Measurements from ENCODE around the gene DOK4.

DNA sequence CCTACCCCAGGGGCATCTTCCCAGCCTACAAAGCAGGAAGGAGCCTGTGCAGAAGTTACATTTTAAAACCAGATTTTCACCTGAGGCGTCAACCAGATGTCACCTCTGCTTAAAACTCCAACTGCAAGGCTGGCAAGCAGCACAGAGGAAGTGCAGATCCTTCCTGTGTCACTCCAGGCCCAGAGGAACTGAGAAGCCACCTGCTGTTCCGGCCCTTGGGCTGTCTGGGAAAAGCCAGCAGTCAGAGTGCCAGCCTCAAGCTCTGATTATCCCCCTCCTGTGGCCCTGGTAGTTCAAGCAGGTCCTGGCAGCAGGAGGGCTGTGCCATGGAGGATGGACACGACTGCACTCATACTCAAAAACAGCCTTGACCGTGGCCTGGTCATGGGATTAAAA, 13.6 kb downstream of the DOK4 start:
- TF ChIP-seq CTCF (IDR thresholded peaks at IDR 0.05) (no peak), POLR2A (IDR thresholded peaks at IDR 0.05) (no peak), EP300 (IDR thresholded peaks at IDR 0.05; ENCODE audit: low read depth) (no peak)

Measured in transverse colon (tissue), 3 donors.